ENCODE results near the gene ACVR1.

DNA sequence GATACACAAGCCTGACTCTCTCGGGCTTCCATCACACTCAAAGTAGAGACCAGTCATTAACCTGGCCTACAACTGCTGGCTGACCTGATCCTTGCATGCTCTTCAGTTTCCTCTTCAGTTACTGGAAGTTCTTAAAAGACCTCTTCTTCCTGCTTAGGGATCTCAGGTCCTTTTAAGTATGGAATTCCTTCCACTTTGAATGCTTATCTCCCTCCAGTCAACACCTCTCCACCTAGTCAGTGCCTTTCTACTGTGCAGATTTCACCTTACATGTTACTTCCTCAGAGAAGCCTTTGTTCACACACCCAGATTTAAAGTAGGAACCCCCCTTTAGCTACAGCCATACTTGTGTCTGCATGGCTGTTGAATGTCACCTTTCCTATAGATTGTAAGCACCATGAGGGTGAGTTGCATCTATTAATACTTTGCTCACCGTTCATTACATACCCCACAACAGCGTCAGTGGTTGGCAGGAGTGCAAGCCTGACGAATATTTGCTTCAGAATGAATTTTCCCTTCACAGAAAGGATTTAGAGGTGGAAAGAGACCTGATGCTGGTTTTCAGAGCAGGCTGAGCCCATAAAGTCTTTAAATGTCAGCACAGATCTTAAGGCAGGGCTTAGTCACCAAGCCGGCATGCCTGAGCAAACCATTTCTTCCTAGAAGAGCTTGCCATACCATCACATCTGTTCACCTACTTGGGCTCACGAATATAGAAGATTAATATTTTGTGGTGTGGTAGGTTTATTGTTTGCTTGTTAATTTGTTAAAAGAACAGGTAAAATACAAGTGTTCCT lies 90.1 kb downstream of the ACVR1 start:
- TF ChIP-seq, protein P1, sequence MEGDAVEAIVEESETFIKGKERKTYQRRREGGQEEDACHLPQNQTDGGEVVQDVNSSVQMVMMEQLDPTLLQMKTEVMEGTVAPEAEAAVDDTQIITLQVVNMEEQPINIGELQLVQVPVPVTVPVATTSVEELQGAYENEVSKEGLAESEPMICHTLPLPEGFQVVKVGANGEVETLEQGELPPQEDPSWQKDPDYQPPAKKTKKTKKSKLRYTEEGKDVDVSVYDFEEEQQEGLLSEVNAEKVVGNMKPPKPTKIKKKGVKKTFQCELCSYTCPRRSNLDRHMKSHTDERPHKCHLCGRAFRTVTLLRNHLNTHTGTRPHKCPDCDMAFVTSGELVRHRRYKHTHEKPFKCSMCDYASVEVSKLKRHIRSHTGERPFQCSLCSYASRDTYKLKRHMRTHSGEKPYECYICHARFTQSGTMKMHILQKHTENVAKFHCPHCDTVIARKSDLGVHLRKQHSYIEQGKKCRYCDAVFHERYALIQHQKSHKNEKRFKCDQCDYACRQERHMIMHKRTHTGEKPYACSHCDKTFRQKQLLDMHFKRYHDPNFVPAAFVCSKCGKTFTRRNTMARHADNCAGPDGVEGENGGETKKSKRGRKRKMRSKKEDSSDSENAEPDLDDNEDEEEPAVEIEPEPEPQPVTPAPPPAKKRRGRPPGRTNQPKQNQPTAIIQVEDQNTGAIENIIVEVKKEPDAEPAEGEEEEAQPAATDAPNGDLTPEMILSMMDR (IDR thresholded peaks at IDR 0.05) = no peak
- no peak for TF ChIP-seq ZFX (IDR thresholded peaks at IDR 0.05; ENCODE audit: borderline replicate concordance)

Data from 22Rv1 (cell line).